Fibroblast of villous mesenchyme (primary cell): ENCODE data around the gene KIAA1958. TPM values are rescaled to one million over a fixed set of nuclear protein-coding genes. Genes with fewer than 3 reads are reported as not detected.

Experiments used
- DNase-seq: peaks from one replicate; pipeline ENCODE4 v3.0.0-alpha.2; 2010; ENCODE audit warnings: low read depth
- H3K4me3 ChIP-seq: 2 replicates; pipeline ENCODE4 v1.5.1; 2011; ENCODE audit warnings: low read depth, mild to moderate bottlenecking, low read length
- total RNA-seq: library from RNA; depleted of rRNA; stranded (reverse); fragments of >200 nt; gene quantifications from 2 replicates; pipeline ENCODE4 v1.2.3, GENCODE V29; 2012
- TF ChIP-seq, protein P1 (sequence below): IDR thresholded peaks from 2 replicates; pipeline ENCODE4 v1.5.1; 2012; ENCODE audit warnings: low read depth, mild to moderate bottlenecking, low read length; ENCODE audit not compliant: insufficient read depth

Gene KIAA1958
- total RNA-seq, 1 donor, result 1.7 TPM

DNA sequence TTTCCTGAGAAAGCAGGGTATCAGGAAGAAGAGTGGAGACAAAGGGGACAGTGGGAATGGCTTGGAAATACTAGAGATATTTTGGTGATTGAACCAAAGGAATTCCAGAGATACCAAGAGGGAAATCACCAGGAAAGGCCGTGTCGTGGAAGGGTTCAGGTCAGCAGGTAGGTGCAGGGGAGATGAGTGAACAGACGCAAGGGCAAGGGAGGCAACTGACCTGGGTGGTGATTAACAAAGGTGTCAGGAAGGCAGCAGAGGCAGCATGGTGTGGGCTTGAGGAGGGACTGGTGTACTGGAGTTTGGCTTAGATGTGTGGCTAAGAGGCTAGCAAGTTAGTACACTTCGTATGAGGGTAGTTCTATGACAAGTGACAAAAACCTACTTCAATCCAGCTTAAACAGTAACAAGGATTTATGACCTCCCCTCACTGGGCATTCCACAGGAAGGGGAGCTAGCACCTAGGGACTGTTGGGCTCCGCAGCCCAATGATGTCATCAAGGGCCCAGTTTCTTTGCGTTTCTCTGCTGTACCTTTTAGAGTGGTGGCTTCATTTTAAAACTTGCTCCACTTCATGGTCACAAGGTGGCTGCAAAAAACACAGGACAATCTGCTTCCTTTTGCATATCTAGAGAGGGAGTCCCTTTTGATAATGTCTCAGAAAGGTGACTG is 194.2 kb downstream of the KIAA1958 start:
- no peak for DNase-seq
- H3K4me3 ChIP-seq, result no peak overlapping the region
- TF ChIP-seq, protein P1, sequence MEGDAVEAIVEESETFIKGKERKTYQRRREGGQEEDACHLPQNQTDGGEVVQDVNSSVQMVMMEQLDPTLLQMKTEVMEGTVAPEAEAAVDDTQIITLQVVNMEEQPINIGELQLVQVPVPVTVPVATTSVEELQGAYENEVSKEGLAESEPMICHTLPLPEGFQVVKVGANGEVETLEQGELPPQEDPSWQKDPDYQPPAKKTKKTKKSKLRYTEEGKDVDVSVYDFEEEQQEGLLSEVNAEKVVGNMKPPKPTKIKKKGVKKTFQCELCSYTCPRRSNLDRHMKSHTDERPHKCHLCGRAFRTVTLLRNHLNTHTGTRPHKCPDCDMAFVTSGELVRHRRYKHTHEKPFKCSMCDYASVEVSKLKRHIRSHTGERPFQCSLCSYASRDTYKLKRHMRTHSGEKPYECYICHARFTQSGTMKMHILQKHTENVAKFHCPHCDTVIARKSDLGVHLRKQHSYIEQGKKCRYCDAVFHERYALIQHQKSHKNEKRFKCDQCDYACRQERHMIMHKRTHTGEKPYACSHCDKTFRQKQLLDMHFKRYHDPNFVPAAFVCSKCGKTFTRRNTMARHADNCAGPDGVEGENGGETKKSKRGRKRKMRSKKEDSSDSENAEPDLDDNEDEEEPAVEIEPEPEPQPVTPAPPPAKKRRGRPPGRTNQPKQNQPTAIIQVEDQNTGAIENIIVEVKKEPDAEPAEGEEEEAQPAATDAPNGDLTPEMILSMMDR, result no peak

DNA sequence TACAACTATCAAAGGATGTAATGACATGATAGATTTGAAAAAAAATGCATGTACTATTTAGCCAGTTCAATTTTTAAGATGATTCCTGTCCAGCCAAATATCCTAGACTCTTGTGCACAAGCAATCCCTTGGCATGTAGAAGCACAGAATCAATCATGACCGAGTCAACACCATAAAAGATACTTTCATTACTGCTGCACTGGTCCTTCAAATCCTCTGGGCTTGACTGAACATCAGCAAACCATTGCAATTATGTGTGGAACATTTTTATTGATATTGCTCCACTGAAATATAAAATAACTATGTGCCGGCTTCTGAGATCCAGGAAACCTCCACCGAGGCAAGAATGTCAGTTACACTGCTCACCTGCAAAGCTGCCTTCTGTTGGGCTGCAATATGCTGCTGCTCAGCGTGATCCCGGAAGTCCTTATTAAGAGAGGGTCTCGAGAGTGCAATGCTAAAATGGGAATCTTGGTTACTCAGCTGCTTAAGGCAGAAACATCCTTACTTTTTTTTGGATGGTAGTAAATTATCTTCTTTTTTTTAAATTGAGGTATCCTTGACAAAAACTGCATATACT is 202.6 kb downstream of the KIAA1958 start:
- H3K4me3 ChIP-seq, result no peak overlapping the region
- TF ChIP-seq, protein P1, result no peak
- DNase-seq, result no peak

DNA sequence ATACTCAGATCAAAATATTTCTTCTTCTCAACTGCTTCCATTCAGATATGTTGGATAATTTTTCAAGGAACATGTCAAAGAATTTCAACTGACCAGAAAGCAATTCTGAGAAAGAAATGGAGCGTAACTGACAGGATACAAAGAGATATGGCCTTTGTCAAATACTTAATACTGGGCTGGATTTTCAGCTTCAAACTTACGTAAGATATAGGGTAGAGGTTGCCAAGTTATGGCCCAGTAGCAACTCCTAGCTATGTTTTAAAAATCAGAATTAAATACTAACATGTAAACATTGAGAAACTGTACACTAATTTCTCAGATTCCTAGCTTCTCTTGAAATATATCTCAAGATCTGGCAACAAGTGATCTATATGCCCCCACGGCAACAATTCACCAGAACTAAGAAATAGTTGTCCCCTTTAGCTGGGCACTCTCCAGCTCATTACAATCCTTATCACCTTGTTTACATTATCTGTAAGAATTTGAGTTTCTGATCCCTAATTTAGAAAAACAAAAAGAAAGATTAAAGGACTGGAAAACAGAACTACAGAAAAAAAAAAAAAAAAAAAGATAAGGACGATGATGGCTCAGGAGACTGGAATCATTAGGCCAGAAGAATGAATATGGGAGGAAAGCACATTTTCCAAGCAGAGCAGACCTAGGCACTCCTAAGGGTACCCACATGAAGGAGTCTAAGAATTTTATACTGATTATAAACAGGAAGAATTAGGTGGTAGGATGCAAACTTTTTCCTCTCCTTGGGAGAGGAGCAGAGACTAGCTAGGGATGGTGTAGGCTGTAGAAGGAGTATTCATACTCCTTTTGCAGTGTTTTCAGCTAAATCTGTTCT is 208.3 kb downstream of the KIAA1958 start:
- DNase-seq, result no peak
- TF ChIP-seq, protein P1, result no peak
- H3K4me3 ChIP-seq, result no peak overlapping the region

DNA sequence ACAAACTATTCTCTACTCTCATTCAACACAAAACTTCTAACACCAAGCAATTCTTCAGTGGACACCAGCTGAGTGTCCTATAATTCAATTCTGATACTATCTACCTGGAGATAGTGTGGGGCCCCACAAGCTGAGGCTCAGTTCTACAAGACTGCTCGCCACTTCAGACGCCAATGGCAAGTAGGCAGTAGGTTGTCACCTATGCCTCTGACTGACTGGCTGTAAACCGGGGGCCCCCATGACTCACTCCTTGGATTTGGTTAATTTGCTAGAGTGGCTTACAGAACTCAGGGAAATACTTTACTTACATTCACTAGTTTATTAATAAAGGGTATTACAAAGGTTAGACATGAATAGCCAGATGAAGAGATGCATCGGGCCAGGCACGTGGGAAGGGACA is 209.8 kb downstream of the KIAA1958 start:
- no peak overlapping the region for H3K4me3 ChIP-seq
- TF ChIP-seq, protein P1, result no peak
- DNase-seq, result no peak

DNA sequence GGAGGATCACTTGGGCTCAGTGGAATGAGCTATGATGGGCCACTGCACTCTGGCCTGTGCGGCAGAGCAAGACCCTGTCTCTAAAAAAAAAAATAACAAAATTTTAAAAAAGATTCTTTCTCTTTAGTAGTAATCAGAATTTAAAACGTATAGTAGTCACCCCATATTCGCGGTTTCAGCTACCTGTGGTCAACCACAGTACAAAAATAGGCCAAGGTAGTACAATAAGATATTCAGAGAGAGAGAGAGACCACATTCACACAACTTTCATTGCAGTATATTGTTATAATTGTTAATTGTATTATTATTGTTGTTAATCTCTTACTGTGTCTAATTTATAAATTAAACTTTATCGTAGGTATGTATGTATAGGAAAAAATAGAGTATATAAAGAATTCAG is 212.6 kb downstream of the KIAA1958 start:
- no peak overlapping the region for H3K4me3 ChIP-seq
- TF ChIP-seq, protein P1, result no peak
- no peak for DNase-seq

DNA sequence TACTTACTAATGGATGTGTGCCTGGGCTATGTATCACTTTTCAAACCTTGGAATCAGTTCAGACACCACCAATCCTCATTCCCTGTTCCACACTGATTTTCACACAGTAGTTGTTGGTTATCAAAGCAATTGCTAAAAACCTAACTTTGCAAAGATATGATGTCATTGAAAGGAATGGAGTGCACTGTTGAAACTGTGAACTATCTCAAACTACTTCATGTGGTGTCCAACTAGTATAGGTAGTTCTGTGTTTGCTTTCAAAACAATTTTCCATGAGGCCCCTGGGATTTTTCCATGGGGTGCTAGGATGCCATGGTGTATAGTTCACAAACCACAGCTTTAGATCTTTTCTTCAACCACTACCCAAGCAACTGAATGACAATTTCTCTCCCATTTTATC is 213.5 kb downstream of the KIAA1958 start:
- no peak overlapping the region for H3K4me3 ChIP-seq
- TF ChIP-seq, protein P1, result no peak
- DNase-seq, result no peak
